ENCODE results near the gene GCNT3.
"Not testable (repeated sequence)": the region's sequence is repeated elsewhere in the genome, so short reads cannot be mapped to it uniquely, and the experiment has no call there.

Gene GCNT3

DNA sequence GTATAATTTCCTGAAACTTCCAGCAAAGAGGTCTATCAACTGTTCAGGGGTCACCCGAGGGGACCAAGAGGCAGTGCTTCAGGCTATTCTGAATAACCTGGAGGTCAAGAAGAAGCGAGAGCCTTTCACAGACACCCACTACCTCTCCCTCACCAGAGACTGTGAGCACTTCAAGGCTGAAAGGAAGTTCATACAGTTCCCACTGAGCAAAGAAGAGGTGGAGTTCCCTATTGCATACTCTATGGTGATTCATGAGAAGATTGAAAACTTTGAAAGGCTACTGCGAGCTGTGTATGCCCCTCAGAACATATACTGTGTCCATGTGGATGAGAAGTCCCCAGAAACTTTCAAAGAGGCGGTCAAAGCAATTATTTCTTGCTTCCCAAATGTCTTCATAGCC, 6.8 kb downstream of the GCNT3 start:
- DNase-seq = no peak

DNA sequence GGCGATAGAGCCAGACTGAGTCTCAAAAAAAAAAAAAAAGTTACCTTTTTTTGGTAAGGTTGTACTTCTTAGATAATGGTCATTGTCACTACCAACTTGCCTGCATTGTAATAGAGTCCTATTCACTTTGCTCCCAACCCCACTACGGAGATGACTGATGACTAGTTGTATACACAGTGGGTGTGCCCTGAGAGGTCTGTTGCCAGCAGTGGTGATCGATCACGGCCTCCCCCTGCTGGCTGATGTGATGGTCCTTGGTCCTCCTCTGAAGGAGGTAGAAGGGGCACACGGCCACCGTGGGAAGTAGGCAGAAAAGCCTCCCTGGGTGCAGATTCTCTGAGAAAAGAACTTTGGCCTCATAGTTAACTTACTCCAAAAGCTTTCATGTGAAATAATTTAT, 10.7 kb downstream of the GCNT3 start:
- no peak for DNase-seq

DNA sequence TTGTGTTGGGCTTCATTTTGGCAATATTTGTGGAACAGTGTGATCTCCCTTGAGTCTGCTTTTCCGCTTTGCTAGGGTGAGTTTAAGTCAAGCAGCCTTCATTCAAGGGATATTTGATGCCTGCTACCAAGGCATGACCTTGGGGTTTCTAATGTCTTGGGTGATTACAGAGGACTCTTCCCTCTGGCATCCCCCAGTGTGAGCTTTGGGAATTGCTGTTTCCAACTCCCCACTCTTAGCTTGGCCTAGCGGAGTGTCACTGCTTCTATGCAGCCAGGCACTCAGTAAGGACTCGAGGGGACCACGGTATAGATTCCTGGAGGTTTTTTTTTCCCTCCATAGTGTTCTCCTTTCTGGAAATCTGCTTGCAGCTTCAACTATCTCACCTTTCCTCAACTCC, 21.1 kb downstream of the GCNT3 start:
- DNase-seq = no peak

DNA sequence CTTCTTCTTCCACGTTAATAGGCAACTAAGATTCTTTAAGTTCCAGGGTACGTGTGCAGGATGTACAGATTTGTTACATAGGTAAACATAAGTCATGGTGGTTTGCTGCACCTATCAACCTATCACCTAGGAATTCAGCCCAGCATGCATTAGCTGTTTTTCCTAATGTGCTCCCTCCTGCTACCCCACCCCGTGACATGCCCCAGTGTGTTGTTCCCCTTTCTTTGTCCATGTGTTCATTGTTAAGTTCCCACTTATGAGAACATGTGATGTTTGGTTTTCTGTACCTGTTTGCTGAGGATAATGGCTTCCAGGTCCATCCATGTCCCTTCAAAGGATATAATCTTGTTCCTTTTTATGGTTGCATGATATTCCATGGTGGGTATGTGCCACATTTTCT, 24.6 kb downstream of the GCNT3 start:
- DNase-seq = no peak

DNA sequence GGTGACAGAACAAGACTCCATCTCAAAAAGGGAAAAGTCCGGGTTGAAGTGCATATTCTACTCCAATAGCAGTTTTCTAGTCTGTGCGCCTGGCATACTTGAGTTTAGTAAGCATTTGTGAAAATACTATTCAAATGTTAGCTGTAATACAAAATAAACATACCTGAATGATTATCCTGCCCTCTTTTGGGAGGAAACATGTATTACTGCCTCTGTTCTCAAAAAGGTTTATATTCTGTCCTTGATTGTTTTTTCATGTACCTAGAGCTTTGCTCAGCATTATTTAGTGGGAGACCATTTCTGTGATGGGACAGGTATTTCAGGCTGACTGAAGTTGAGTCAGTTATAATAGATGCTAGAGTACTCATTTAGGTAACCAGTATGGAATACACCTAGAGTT, 25.9 kb downstream of the GCNT3 start:
- not testable (repeated sequence) for DNase-seq

DNA sequence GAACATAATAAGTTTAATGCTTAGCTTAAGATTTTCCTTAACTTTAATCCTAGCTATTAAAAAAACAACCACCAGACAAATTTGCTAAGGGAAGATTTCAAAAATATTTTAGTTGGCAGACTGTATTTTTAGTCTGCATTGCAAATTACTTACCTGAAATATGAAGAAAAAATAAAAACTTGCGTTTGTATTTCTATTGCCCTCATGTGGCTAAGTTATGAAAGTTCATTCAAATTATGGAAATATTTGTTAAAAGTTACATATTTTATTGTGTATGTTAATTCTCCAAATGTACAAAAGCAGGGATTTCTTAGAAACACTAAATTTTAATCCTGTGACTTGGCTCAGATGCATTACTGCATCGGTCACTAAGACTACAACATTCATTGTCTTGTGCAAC, 30.8 kb downstream of the GCNT3 start:
- no peak for DNase-seq

DNA sequence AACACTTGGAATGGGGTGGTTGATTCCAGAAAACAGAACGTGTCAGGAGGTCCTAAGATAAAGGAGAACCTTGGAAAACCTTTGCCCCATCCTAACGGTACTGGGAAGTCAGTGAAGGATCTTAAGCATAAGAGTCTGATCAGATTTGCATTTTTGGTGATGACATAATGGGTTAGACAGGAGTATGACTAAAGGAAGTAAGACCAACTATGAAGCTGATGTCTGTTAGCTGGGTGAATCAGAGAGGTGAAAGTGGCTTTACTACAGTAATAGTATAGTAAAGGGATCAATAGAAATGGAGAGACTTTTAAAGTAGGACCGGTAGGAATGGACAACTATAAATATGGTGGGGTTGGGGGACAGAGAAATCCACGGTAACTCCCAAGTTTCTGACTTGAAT, 33.2 kb downstream of the GCNT3 start:
- no peak for DNase-seq

DNA sequence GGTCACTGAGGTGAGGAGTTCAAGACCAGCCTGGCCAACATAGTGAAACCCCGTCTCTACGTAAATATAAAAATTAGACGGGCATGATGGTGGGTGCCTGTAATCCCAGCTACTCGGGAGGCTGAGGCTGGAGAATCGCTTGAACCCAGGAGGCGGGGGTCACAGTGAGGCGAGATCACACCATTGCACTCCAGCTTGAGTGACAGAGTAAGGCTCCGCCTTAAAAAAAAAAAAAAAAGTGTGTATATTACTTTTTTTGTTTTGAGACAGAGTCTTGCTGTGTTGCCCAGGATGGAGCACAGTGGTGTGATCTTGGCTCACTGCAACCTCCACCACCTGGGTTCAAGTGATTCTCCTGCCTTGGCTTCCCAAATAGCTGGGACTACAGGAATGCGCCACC, 34.2 kb downstream of the GCNT3 start:
- DNase-seq = not testable (repeated sequence)

DNA sequence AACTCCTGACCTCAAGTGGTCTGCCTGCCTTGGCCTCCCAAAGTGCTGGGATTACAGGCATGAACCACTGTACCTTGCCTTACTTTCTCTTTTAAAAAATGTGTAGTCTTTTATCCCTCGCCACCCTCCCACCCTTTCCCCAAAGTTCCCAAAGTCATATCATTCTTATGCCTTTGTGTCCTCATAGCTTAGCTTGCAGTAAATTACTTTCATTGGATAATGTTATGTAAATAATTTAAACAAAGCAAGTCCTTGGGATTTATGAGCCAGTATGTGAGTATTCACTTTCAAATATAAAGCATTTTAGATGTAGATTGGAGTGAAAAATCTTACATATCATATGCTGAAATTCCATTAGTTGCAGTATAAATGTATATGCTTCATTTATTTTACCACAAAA, 34.7 kb downstream of the GCNT3 start:
- DNase-seq = no peak

DNA sequence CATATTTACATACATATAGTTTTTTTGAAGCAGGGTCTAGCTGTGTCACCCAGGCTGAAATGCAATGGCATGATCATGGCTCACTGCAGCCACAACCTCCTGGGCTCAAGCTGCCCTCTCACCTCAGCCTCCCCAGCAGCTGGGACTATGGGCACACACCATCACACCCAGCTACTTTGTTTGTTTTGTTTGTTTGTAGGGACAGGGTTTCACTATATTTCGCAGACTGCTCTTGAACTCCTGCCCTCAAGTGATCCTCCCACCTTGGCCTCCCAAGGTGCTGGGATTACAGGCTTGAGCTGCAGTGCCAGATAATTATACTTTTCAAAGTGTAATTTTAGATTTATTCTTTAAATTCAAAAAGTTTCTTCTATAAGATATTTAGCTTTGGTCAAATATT, 35.5 kb downstream of the GCNT3 start:
- DNase-seq = no peak

DNA sequence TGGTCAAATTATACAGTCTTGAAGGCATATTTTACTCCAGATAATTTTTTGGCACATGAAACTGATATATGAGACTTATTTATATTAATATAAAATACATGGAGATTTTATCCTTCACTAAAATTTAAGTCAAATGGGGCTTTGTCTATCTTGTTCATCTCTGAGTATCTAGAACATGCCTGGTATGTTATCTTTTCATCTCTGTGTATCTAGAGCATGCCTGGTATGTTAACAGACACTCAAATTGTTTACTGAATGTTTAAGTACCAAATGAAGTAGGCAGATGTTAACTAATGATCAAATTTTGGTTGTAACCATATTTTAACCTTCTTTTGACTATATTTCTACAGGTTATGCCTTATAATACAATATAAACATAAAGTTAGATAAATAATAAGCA, 38.0 kb downstream of the GCNT3 start:
- no peak for DNase-seq

DNA sequence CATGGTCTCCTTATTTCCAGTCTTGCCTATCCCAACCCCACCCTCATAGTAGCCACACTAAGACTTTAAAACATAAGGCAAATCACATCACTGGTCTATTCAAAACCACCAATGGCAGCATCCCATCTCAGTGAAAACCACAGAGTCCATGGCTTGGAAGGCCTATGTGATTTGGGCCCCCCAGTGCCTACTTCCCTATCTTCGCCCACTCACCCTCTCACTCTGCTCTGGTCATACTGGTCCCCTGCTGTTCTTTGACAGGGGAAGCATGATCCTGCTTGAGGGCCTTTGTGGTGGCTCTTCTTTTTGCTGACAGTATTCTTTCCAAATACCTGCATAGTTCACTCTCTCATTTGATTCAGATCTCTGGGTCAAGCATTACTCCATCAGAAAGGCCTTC, 42.5 kb downstream of the GCNT3 start:
- DNase-seq = no peak

DNA sequence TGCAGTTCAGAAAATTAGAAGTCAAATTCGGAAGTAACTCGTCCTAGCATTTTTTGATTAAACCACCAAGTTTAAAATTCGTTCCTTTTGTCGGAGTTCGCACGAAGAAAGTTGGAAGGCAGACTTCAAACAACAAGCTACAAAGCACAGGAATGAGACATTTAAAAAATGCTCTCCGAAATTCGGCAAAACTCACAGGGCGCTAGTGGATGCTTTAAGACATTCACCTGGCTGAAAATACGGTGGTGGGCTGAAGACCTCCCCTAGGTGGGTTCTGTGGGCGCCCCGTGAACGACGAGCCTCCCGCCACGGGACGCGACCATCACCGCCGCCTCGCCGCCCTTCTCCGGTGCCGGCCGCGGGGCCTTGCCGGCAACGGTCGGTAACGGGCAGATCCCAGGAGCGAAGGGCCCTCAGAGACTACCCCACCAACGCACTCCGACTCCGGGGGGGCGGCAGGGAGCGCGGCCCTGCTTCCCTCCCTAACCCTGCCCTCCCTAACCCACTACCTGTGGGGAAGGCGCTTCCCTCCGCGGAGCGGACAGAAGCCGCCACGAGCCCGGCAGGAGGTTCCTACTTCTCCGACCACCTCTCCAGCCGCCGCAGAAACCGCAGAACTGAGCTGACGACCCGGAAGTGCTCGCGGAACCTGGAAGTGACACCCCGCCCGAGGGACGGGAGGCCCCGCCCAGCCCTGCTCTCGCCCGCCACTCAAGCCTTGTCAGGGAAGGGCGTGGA, 45.5 kb downstream of the GCNT3 start, which contains the start of gene GTF2A2:
Gene GTF2A2 (minus strand): TSS at position 619 of the 738 bp plus-strand sequence. CDS start 5,238 bp downstream, outside the sequence.
- DNase-seq = peak; percentile 83 to 91 (median 86)

DNA sequence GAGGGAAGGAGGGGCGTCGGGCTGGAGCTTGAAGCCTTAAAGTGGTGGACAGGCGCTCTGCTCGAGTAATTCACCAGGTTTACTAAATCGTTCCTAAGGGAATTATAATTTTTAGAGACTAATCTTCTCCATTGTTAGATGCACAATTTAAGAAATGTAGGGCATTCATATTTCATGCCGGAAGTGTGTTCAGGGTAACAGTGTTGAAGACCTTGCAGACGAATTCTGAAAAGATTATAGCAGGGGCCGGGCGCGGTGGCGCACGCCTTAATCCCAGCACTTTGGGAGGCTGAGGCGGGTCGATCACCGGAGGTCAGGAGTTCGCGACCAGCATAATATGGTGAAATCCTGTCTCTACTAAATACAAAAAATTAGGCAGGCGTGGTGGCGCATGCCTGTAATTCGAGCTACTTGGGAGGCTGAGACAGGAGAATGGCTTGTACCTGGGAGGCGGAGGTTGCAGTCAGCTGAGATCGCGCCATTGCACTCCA, 46.1 kb downstream of the GCNT3 start:
- peak in 1 of 6 experiments; percentile 18 for DNase-seq

DNA sequence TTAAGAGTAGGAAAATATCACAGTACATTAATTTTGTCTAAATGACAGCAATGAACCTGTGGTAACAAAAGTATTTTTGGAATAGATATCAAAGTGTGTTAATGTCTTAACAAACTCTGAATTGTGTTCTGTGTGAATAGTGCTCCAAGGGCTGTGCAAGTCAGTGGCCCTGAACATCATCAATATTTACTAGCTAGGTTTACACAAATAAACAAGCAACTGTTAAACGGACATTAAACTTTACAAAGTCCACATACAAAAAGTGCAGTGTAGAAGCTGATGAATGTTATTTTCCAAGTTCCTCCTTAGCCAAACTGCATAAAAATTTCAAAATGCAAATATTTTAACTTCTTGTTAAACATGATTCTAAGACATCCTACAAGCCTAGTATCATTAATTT, 47.8 kb downstream of the GCNT3 start:
- DNase-seq = no peak

DNA sequence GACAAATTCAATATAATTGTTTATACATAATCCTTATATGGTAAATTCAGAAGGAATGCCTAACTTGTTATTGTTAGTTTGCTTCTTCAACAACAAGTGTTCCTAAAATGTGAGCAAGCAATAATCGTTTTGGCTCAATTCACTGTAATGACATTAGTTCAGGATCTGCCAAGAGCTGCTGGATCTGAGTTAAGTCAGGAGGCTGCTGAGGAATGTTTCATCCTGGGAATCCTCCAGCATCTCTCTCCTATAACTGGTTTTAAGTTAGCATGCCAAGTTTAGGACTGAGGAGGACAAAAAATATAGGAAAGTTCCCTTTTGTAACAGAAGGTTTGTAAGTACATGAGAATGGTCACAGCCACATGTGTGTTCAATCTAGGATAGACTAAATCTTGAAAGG, 50.7 kb downstream of the GCNT3 start:
- no peak for DNase-seq

DNA sequence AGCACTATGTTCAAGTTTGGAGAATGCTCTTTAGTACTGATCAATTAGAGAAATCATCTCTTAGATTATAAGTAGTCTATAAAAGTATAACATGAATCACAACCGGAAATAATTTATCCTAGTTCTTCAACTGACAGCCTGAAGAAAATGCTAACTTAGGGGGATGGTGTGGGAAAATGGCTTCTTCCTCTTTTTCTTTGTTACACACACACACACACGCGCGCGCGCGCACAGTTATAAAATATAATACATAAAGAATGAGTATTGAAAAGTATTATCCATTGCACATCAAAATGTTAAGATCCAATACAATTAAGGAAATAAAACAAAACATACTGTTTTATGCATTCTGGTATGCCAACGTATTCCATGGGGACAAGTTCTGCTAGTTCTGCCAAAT, 57.0 kb downstream of the GCNT3 start:
- DNase-seq = no peak

All from stimulated activated naive CD4-positive, alpha-beta T cell (primary cell).